HPDE6-E6E7 (cell line): Measurements from ENCODE around the gene KAZN.

ENCODE experiments used
- DNase-seq: peaks from one replicate; pipeline ENCODE4 v3.0.0; 2011; ENCODE audit warnings: missing footprints; ENCODE audit errors: extremely low spot score

The KAZN gene

GRCh38 chr1:14825396-14825795, 226.9 kb downstream of the KAZN start:
- DNase-seq: no peak

DNA sequence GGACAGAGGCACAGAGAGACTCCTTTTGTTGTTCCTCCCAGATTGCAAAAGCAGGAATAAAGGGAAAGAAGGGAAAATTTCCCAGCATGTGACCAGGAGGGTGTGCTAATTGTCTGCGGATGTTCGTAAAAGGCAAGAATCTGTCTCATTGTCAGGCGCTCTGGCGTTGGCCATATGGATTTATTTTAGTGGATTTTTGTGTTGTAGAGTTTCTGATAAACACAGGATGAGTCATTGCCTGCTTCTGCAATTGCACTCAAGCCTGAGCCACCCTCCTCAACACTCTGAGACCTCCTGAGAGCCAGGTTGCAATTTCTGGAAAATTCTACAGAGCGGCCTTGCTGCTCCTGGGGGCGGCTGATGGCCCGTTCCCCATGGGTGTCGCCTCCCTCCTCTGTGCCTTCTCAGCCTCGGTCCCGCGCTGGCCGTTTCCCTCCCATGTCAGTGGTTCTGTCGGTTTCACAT, 227.7 kb downstream of the KAZN start:
- no peak for DNase-seq

- DNase-seq: no peak
Observed at GRCh38 chr1:14826731-14827326, 228.3 kb downstream of the KAZN start.

DNA sequence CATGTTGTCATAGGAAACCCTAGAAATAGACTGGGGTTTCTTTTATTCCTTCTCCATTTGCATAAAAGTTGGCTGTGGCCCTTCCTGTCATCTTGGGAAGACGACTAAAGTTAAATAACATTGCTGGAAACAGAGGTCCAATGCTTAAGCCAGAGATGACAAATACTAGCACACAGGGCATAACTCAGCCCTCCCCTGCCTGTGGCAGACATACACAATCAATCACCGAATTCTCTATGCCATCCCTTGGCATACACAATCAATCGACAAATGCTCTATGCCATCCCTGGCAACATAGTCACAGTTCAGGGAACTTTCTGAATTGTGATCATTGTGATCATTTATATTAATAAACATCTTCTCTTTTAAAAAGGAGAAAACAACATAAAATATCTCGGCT, 229.4 kb downstream of the KAZN start:
- DNase-seq: no peak

DNA sequence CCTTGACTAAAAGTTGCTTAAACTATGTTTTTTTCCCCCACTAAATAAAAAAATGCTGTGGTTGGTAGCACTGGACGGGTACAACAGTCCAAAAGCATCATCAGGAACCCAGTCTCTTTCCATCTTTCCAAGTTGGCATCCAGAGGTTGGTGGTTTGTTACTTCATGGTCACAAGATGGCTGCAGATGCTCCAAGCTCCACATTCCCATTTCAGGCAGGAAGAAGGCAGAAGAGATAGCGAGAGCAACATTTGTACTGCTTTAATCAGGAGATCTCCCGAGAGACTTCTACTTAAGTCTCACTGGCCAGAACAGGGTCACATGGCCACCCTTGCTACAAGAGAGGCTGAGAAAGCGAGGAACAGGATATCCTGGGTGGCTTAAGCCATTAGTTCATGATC, 230.2 kb downstream of the KAZN start:
- DNase-seq: no peak

GRCh38 chr1:14835725-14836124, 237.2 kb downstream of the KAZN start:
- no peak for DNase-seq

- no peak for DNase-seq
Observed at GRCh38 chr1:14836426-14837140, 238.1 kb downstream of the KAZN start.

DNA sequence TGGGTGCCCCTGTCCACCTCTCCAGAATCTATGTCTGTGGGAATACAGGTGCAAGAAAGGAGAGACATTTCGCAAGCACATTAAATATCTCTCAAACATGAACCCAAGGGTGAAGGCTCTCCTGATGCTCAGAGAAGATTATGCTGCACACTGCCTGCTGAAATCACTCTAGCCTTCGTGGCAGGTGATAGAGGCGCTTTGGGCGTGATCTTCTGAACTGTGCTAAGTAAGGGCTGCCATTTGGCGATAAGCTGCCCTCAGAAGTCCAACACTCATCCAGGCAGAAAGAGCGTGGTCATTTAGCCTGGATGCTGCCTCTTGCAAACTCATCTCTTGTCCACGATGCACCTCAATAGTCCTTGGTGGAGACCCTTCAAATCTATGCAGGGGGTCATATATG, 241.9 kb downstream of the KAZN start:
- no peak for DNase-seq

DNA sequence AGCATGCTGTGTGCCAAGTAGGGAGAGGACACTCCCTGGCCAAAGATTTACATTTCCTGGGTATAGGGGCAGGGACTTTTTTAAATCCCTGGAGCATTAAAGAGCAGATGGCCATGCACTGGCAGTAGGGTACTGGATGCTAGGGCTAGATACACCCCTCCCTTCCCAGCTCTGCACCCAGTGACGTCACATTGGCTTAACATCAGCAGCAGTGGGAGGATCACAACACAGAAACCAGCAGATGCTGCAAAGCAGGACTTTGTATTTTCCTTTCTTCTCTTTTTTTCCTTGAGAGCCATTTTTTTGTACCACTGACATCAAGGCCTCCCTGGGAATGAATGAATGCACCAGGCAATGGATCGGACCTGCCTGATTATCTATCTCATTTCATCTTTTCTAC, 243.0 kb downstream of the KAZN start:
- no peak for DNase-seq

- no peak for DNase-seq
Observed at GRCh38 chr1:14841951-14842350, 243.5 kb downstream of the KAZN start.

DNA sequence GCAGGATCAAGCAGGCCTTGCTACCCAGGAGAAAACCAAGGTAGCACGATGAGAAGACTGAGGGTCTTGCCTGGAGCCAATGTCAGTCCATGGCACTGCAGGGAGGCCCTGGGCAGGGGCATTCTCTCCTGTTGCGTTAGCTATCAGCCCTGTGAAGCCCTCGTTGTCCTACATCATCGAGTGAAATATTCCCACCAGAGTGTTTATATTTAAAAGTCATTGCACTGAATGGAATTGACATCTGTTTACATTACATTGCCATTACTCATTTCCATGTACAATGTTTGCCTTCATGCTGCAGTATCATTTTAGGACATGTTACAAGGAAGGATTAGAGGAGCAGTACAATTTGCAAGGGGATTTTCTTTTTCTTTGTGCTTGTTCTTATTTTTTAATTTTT, 243.9 kb downstream of the KAZN start:
- DNase-seq: no peak

DNA sequence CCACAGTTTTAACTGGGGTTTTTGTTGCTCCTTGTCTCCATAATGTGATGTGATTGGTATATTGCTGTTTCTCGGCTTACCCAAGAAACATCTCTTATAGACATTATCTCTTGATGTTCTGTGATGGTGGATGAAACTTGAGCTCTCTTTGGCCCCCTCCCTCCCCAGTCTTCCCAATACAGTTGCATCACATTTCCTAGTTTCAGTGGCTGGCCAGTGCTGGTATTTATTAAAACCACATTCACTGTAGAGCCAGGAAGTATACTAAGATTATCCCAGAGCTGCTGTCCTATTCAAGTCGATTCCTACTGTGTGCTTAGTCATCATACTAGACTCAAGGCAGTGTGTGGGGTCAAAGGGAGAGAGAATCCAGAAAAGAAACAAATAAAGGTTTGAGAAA, 244.4 kb downstream of the KAZN start:
- no peak for DNase-seq

GRCh38 chr1:14843525-14843924, 245.0 kb downstream of the KAZN start:
- DNase-seq: no peak

- DNase-seq: no peak
Observed at GRCh38 chr1:14844356-14844755, 245.9 kb downstream of the KAZN start.

- no peak for DNase-seq
Observed at GRCh38 chr1:14844923-14845617, 246.6 kb downstream of the KAZN start.

DNA sequence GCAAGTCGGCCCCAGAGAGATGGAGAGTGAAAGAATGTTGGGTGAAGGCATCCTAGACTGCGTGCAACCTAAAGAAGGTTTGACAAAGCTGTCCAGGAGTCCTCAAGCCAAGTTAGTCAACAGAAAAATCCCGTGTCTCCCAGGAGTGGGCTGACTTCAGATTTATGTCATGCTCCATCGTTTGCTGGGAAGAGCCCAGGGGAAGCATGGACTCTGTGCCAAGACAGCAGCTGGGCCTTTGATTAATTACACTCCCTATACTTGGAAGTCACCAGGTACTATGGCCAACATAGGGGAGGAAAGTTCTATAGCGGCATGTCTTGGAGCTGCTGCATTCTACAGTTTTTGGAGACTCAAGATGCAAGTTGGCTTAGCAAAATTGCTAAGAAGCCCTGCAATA, 247.4 kb downstream of the KAZN start:
- no peak for DNase-seq

DNA sequence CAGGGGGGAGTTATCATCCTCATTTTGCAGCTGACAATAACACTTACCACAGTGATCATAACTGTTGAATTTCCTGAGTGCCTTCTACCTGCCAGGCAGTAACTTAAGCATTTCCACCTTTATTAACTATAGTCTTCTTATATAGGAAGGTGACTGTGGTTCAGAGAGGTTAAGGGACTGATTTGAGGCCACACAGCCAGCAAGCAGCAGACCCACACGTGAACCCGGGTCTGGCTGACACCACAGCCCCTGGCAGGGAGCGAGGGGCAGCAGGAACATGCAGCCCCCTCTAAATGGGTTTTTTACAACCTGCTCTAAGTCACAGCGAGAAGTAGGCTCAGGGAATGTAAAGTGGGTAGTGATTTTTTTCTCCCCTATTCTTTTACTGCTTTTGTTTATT, 248.2 kb downstream of the KAZN start:
- no peak for DNase-seq

GRCh38 chr1:14848203-14848602, 249.7 kb downstream of the KAZN start:
- no peak for DNase-seq

DNA sequence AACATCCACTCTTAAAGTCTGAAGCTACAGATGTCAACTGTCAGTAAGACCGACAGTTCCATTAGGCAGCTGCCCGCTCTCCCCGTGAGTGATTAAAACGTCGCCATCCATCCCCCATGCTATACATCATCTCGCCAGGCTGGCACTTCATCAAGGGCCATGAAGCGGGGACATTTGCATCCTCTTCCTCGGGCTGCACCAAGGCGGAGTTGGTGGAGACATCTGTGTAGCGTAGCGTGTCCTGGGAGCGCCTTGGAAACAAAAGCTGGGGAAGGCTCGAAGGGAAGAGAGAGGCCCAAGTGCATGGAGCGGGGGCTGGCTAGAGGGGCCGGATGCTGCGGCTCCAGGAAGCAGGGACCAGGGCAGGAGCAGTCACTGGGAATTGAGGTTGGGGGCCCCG, 250.1 kb downstream of the KAZN start:
- no peak for DNase-seq

- DNase-seq: no peak
Observed at GRCh38 chr1:14849038-14849437, 250.6 kb downstream of the KAZN start.

DNA sequence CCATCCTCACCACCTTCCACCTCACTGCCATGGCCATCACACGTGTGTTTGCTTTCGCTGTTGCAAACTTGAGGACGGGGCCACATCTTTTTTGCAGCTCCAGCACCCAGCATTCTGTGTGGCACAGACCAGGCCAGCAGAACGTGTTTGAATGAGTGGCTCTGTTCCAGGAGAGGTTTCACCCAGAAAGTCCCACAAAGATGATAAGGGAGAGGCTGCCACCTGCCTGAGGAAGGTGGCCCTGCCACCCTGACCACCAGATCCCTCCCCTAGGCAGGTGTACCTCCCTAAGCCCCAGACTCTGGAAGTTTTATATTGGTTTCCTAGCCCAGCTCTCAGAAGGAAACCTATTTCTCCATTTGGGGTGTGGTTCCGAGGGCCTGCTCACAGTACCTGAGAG, 252.1 kb downstream of the KAZN start:
- DNase-seq: no peak

- no peak for DNase-seq
Observed at GRCh38 chr1:14851760-14852159, 253.3 kb downstream of the KAZN start.

DNA sequence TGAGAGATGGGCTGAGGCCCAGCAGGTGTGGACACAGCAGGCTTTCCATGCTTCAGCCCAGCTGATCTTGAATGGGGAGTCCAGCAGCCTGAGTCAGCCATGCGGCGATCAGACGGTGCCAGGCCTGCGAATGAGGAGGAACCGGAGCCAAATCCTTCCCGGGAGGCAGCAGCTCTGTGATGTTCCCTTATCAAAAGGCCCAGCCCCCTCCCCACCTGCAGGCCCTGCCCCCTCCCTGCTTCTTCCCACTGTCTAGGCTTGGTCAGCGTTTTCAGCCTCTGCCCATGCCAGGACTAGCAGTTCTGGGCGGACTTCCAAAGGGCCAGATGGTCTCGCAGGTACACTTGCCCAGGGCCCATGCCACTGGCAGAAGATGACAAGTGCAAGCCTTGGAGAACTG, 253.8 kb downstream of the KAZN start:
- no peak for DNase-seq
